ENCODE measurements around the gene CWC27.

CWC27 gene

DNA sequence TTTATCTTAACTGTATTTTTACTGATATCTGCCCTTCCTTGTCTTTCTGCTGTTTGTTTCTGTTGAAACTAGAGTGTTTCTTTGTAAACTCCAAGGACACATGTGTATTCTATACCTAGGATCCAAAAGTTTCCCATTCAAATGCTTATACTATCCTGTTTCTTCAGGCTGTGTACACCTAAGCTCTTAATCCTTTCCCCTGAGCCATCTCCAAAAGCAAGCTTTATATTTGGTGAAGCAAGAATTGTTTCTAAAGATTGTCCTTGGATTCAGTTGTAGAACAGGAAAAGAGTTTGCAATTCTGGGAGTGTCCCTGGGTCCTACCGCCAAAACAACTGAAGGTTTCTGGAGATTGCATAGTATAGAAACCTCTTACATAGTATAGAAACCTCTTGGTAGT lies 65.9 kb downstream of the CWC27 start:
- no peak overlapping the region for H3K27ac ChIP-seq (ENCODE audit: low read length, poor library complexity, severe bottlenecking)
- no peaks in the 10 kb centered on the region for H3K27me3 ChIP-seq (ENCODE audit: control insufficient read depth in 1 of 2, insufficient read depth in 1 of 2, low read length in 2 of 2)
- H3K14ac ChIP-seq (ENCODE audit: low read length in 2 of 2) = no peak overlapping the region
- H3K9me3 ChIP-seq (ENCODE audit: control insufficient read depth, low read length) = no peaks in the 10 kb centered on the region
- H2BK120ac ChIP-seq (ENCODE audit: low read depth, low read length) = no peak overlapping the region
- no peak overlapping the region for H3K9ac ChIP-seq (ENCODE audit: low read length)
- H4K91ac ChIP-seq (ENCODE audit: low read length) = no peak overlapping the region
- H3K4ac ChIP-seq (ENCODE audit: low read depth in 1 of 2, low read length in 2 of 2) = no peak overlapping the region
- no peaks in the 10 kb centered on the region for H3K36me3 ChIP-seq (ENCODE audit: control insufficient read depth in 1 of 2, insufficient read depth in 2 of 2, low read depth in 1 of 2, low read length in 2 of 2)
- no peak overlapping the region for H2BK15ac ChIP-seq (ENCODE audit: low read depth, poor library complexity, severe bottlenecking)
- H3K4me3 ChIP-seq (ENCODE audit: insufficient read depth in 1 of 2, low read depth in 1 of 2, low read length in 2 of 2) = no peak overlapping the region
- no peak overlapping the region for H2BK12ac ChIP-seq (ENCODE audit: low read length in 2 of 2)
- no CpG with 5 or more reads among the region's 1 CpG for WGBS
- no peaks in the 10 kb centered on the region for H3K4me1 ChIP-seq (ENCODE audit: control insufficient read depth, insufficient read depth, low read depth, low read length)
- H3K18ac ChIP-seq (ENCODE audit: low read depth in 1 of 2, low read length in 2 of 2) = no peak overlapping the region
- H4K8ac ChIP-seq (ENCODE audit: low read length) = no peak overlapping the region
- DNase-seq = no peak
- H3K23ac ChIP-seq (ENCODE audit: low read length in 2 of 2) = no peak overlapping the region
- no peak overlapping the region for H2AFZ ChIP-seq (ENCODE audit: low read depth, low read length)
- H3K79me1 ChIP-seq (replicated peaks; ENCODE audit: low read length, poor library complexity, severe bottlenecking) = peaks cover 1% of the 10 kb centered on the region
- H2AK5ac ChIP-seq (ENCODE audit: low read length, severe bottlenecking) = no peak overlapping the region
- H2BK5ac ChIP-seq (ENCODE audit: low read depth, low read length, poor library complexity, severe bottlenecking) = no peak overlapping the region
- no peak overlapping the region for H3K4me2 ChIP-seq (ENCODE audit: low read length, poor library complexity, severe bottlenecking)

DNA sequence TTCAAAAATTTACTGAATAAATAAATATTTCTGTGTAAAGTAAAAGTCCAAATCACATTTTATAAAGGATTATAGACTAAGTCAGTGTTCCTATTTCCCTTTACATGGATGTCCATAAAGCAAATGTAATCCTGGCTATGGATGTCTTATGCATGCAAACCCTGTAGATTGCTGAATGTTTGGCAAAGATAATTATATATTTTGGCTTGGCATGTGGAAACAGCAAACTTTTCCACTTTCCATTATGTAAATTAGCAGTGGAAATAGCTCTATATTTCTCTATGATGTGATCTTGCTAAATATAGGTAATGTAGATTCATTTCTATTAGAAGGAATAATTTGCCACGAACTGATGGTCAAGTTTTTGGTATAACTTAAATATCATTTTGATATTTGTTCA lies 66.5 kb downstream of the CWC27 start:
- Histone ChIP-seq H2AFZ (ENCODE audit: low read depth, low read length) (no peak overlapping the region), H3K9ac (ENCODE audit: low read length) (no peak overlapping the region), H4K8ac (ENCODE audit: low read length) (no peak overlapping the region), H3K23ac (ENCODE audit: low read length in 2 of 2) (no peak overlapping the region), H2BK120ac (ENCODE audit: low read depth, low read length) (no peak overlapping the region), H2BK15ac (ENCODE audit: low read depth, poor library complexity, severe bottlenecking) (no peak overlapping the region), H2AK5ac (ENCODE audit: low read length, severe bottlenecking) (no peak overlapping the region), H3K4me1 (ENCODE audit: control insufficient read depth, insufficient read depth, low read depth, low read length) (no peaks in the 10 kb centered on the region), H3K18ac (ENCODE audit: low read depth in 1 of 2, low read length in 2 of 2) (no peak overlapping the region), H3K27me3 (ENCODE audit: control insufficient read depth in 1 of 2, insufficient read depth in 1 of 2, low read length in 2 of 2) (no peaks in the 10 kb centered on the region), H3K14ac (ENCODE audit: low read length in 2 of 2) (no peak overlapping the region), H3K4me3 (ENCODE audit: insufficient read depth in 1 of 2, low read depth in 1 of 2, low read length in 2 of 2) (no peak overlapping the region), H3K36me3 (ENCODE audit: control insufficient read depth in 1 of 2, insufficient read depth in 2 of 2, low read depth in 1 of 2, low read length in 2 of 2) (no peaks in the 10 kb centered on the region), H4K91ac (ENCODE audit: low read length) (no peak overlapping the region), H2BK12ac (ENCODE audit: low read length in 2 of 2) (no peak overlapping the region), H2BK5ac (ENCODE audit: low read depth, low read length, poor library complexity, severe bottlenecking) (no peak overlapping the region), H3K4me2 (ENCODE audit: low read length, poor library complexity, severe bottlenecking) (no peak overlapping the region), H3K27ac (ENCODE audit: low read length, poor library complexity, severe bottlenecking) (no peak overlapping the region), H3K4ac (ENCODE audit: low read depth in 1 of 2, low read length in 2 of 2) (no peak overlapping the region), H3K9me3 (ENCODE audit: control insufficient read depth, low read length) (no peaks in the 10 kb centered on the region), H3K79me1 (replicated peaks; ENCODE audit: low read length, poor library complexity, severe bottlenecking) (peaks cover 1% of the 10 kb centered on the region)
- WGBS = no CpG with 5 or more reads among the region's 1 CpG
- DNase-seq = no peak

DNA sequence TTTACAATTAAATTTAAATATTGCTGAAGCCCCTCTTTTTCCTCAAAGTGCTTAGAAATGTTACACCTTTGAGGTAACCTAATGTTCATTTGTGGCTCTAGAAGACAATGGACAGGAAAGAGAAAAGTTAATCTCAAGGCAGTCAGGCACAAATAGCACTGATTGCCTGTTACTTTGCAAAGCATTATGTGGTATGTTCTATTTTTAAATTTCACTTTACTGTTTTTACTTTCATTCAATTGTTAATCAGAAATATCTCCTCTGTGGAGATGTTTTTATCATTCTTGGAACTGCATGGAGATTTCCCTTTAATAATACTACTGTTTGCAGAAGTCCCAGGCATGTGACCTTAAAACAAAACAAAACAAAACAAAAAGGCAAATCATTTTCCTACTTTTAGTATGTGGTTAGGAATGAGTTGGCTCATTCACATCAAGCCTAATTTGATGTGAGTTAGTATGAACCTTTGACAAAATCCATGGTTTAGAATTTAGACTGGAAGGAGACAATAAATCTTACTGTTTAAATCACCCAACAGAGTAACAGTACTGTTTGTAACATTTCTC lies 67.5 kb downstream of the CWC27 start:
- Histone ChIP-seq H3K9me3 (ENCODE audit: control insufficient read depth, low read length) (peaks cover 5% of the 10 kb centered on the region), H3K14ac (ENCODE audit: low read length in 2 of 2) (no peak overlapping the region), H3K23ac (ENCODE audit: low read length in 2 of 2) (no peak overlapping the region), H4K91ac (ENCODE audit: low read length) (no peak overlapping the region), H2AFZ (ENCODE audit: low read depth, low read length) (no peak overlapping the region), H3K4me3 (ENCODE audit: insufficient read depth in 1 of 2, low read depth in 1 of 2, low read length in 2 of 2) (no peak overlapping the region), H3K27ac (ENCODE audit: low read length, poor library complexity, severe bottlenecking) (no peak overlapping the region), H3K18ac (ENCODE audit: low read depth in 1 of 2, low read length in 2 of 2) (no peak overlapping the region), H3K4me2 (ENCODE audit: low read length, poor library complexity, severe bottlenecking) (no peak overlapping the region), H2BK5ac (ENCODE audit: low read depth, low read length, poor library complexity, severe bottlenecking) (no peak overlapping the region), H3K9ac (ENCODE audit: low read length) (no peak overlapping the region), H2AK5ac (ENCODE audit: low read length, severe bottlenecking) (no peak overlapping the region), H3K4ac (ENCODE audit: low read depth in 1 of 2, low read length in 2 of 2) (no peak overlapping the region), H3K27me3 (ENCODE audit: control insufficient read depth in 1 of 2, insufficient read depth in 1 of 2, low read length in 2 of 2) (no peaks in the 10 kb centered on the region), H2BK15ac (ENCODE audit: low read depth, poor library complexity, severe bottlenecking) (no peak overlapping the region), H3K79me1 (replicated peaks; ENCODE audit: low read length, poor library complexity, severe bottlenecking) (peaks cover 1% of the 10 kb centered on the region), H3K4me1 (ENCODE audit: control insufficient read depth, insufficient read depth, low read depth, low read length) (no peaks in the 10 kb centered on the region), H3K36me3 (ENCODE audit: control insufficient read depth in 1 of 2, insufficient read depth in 2 of 2, low read depth in 1 of 2, low read length in 2 of 2) (peaks cover 0 to 8% of the 10 kb centered on the region in 2 experiments), H2BK120ac (ENCODE audit: low read depth, low read length) (no peak overlapping the region), H4K8ac (ENCODE audit: low read length) (no peak overlapping the region), H2BK12ac (ENCODE audit: low read length in 2 of 2) (no peak overlapping the region)
- no peak for DNase-seq

DNA sequence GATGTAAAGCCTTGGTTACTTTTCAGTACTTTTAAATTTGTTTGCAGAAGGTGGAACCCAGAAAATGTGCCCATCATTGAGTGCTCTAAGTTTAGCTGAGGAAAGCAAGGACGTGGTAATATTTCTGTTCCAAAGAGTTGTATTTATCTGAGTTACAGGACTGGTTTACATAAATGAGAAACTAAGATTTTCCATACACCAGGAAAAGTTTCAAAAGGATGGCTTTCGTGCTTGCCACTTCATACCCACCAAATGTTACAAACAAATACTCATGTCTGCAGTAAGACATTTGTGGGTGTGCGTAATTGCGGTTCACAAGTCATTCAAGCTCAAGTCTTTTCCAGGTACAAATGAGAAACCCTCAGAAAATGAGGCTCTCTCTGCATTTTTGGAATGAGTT lies 68.1 kb downstream of the CWC27 start:
- Histone ChIP-seq H2BK5ac (ENCODE audit: low read depth, low read length, poor library complexity, severe bottlenecking) (no peak overlapping the region), H3K36me3 (ENCODE audit: control insufficient read depth in 1 of 2, insufficient read depth in 2 of 2, low read depth in 1 of 2, low read length in 2 of 2) (peaks cover 0 to 8% of the 10 kb centered on the region in 2 experiments), H3K4me3 (ENCODE audit: insufficient read depth in 1 of 2, low read depth in 1 of 2, low read length in 2 of 2) (no peak overlapping the region), H3K9me3 (ENCODE audit: control insufficient read depth, low read length) (peaks cover 5% of the 10 kb centered on the region), H3K4ac (ENCODE audit: low read depth in 1 of 2, low read length in 2 of 2) (no peak overlapping the region), H2AFZ (ENCODE audit: low read depth, low read length) (no peak overlapping the region), H3K79me1 (replicated peaks; ENCODE audit: low read length, poor library complexity, severe bottlenecking) (peaks cover 1% of the 10 kb centered on the region), H3K18ac (ENCODE audit: low read depth in 1 of 2, low read length in 2 of 2) (peak overlapping the region in 1 of 2 experiments; percentile 80), H4K8ac (ENCODE audit: low read length) (no peak overlapping the region), H4K91ac (ENCODE audit: low read length) (no peak overlapping the region), H3K27me3 (ENCODE audit: control insufficient read depth in 1 of 2, insufficient read depth in 1 of 2, low read length in 2 of 2) (no peaks in the 10 kb centered on the region), H3K14ac (ENCODE audit: low read length in 2 of 2) (no peak overlapping the region), H3K4me1 (ENCODE audit: control insufficient read depth, insufficient read depth, low read depth, low read length) (no peaks in the 10 kb centered on the region), H3K23ac (ENCODE audit: low read length in 2 of 2) (no peak overlapping the region), H3K9ac (ENCODE audit: low read length) (no peak overlapping the region), H2BK15ac (ENCODE audit: low read depth, poor library complexity, severe bottlenecking) (no peak overlapping the region), H3K4me2 (ENCODE audit: low read length, poor library complexity, severe bottlenecking) (no peak overlapping the region), H2BK120ac (ENCODE audit: low read depth, low read length) (no peak overlapping the region), H2AK5ac (ENCODE audit: low read length, severe bottlenecking) (no peak overlapping the region), H2BK12ac (ENCODE audit: low read length in 2 of 2) (no peak overlapping the region), H3K27ac (ENCODE audit: low read length, poor library complexity, severe bottlenecking) (no peak overlapping the region)
- peak; percentile 66 for DNase-seq
- 77% methylated on average over 4 of the region's 4 CpGs for WGBS

All from mesenchymal stem cell (in vitro differentiated cells and primary cell).